SK-N-MC (cell line): ENCODE measurements around the gene SLC9A3.

Experiments used
- DNase-seq: peaks from one replicate; pipeline ENCODE4 v3.0.0-alpha.2; 2011; ENCODE audit warnings: low read depth, low spot score
- H3K27ac ChIP-seq: fragments of 200-600 bp; sonication (generic); 2 replicates; pipeline ENCODE4 v1.5.1; 2016; ENCODE audit warnings: mixed run types
- H3K36me3 ChIP-seq: fragments of 200-600 bp; sonication (generic); 2 replicates; pipeline ENCODE4 v1.6.1; 2017; ENCODE audit warnings: antibody characterized with exemption, low read length, mixed read lengths; ENCODE audit not compliant: insufficient read depth
- H3K4me3 ChIP-seq: fragments of 200-600 bp; sonication (generic); 2 replicates; pipeline ENCODE4 v1.5.1; 2016
- H3K9ac ChIP-seq: fragments of 200-600 bp; sonication (generic); 2 replicates; pipeline ENCODE4 v1.8.0; 2017; ENCODE audit warnings: mixed run types, mixed read lengths; ENCODE audit not compliant: insufficient read length
- H3K9me3 ChIP-seq: fragments of 200-600 bp; sonication (generic); 2 replicates; pipeline ENCODE4 v1.6.1; 2017; ENCODE audit warnings: low read depth, mild to moderate bottlenecking, antibody characterized with exemption, low read length, moderate library complexity, mixed read lengths
- EZH2 ChIP-seq: fragments of 200-600 bp; sonication (generic); IDR thresholded peaks from one replicate; pipeline ENCODE4 v1.6.1; 2017; ENCODE audit warnings: antibody characterized with exemption
- FOXP2 ChIP-seq: optimal IDR thresholded peaks from 2 replicates; pipeline ENCODE3; 2011; ENCODE audit warnings: mild to moderate bottlenecking, moderate library complexity; ENCODE audit not compliant: insufficient read depth; ENCODE audit errors: extremely low read length, control extremely low read depth
- POLR2AphosphoS5 ChIP-seq: IDR thresholded peaks from 2 replicates; pipeline ENCODE4 v1.6.1; 2012; ENCODE audit warnings: mild to moderate bottlenecking, low read depth, low read length, borderline replicate concordance

Gene SLC9A3

GRCh38 chr5:517535-518100 is 6.6 kb downstream of the SLC9A3 start:
- no peak for DNase-seq
- H3K9ac ChIP-seq: no peak overlapping the region
- H3K9me3 ChIP-seq: no peaks in the 10 kb centered on the region
- H3K27ac ChIP-seq: no peak overlapping the region
- no peaks in the 10 kb centered on the region for H3K36me3 ChIP-seq
- H3K4me3 ChIP-seq: no peak overlapping the region
- TF ChIP-seq EZH2: no peak
- no peak for TF ChIP-seq FOXP2
- no peak for TF ChIP-seq POLR2AphosphoS5

- TF ChIP-seq EZH2: no peak
- no peak for TF ChIP-seq POLR2AphosphoS5
- no peak for TF ChIP-seq FOXP2
- no peak for DNase-seq
- Histone ChIP-seq H3K9ac (no peak overlapping the region), H3K27ac (no peak overlapping the region), H3K4me3 (no peak overlapping the region), H3K36me3 (no peaks in the 10 kb centered on the region), H3K9me3 (no peaks in the 10 kb centered on the region)
Measured at GRCh38 chr5:516980-517379, 7.3 kb downstream of the SLC9A3 start.

GRCh38 chr5:516338-516925 is 7.8 kb downstream of the SLC9A3 start:
- Histone ChIP-seq H3K9ac (no peak overlapping the region), H3K27ac (no peak overlapping the region), H3K4me3 (no peak overlapping the region), H3K9me3 (no peaks in the 10 kb centered on the region), H3K36me3 (no peaks in the 10 kb centered on the region)
- no peak for TF ChIP-seq POLR2AphosphoS5
- DNase-seq: no peak

- no peak overlapping the region for H3K9ac ChIP-seq
- TF ChIP-seq FOXP2: no peak
- no peak for TF ChIP-seq EZH2
- no peak for TF ChIP-seq POLR2AphosphoS5
- H3K27ac ChIP-seq: no peak overlapping the region
- no peaks in the 10 kb centered on the region for H3K36me3 ChIP-seq
- H3K4me3 ChIP-seq: no peak overlapping the region
- DNase-seq: no peak
- no peaks in the 10 kb centered on the region for H3K9me3 ChIP-seq
Measured at GRCh38 chr5:515273-515836, 8.9 kb downstream of the SLC9A3 start.

- no peaks in the 10 kb centered on the region for H3K36me3 ChIP-seq
- H3K27ac ChIP-seq: no peak overlapping the region
- no peaks in the 10 kb centered on the region for H3K9me3 ChIP-seq
- no peak overlapping the region for H3K4me3 ChIP-seq
- TF ChIP-seq EZH2: no peak
- TF ChIP-seq POLR2AphosphoS5: no peak
- H3K9ac ChIP-seq: no peak overlapping the region
- DNase-seq: no peak
Measured at GRCh38 chr5:514673-515072, 9.6 kb downstream of the SLC9A3 start.

GRCh38 chr5:514101-514485 is 10.2 kb downstream of the SLC9A3 start:
- TF ChIP-seq FOXP2: no peak
- TF ChIP-seq POLR2AphosphoS5: no peak
- TF ChIP-seq EZH2: no peak
- no peak overlapping the region for H3K27ac ChIP-seq
- H3K9ac ChIP-seq: no peak overlapping the region
- no peaks in the 10 kb centered on the region for H3K36me3 ChIP-seq
- no peak overlapping the region for H3K4me3 ChIP-seq
- DNase-seq: no peak
- no peaks in the 10 kb centered on the region for H3K9me3 ChIP-seq

GRCh38 chr5:513216-514100 is 10.8 kb downstream of the SLC9A3 start:
- Histone ChIP-seq H3K9ac (no peak overlapping the region), H3K27ac (no peak overlapping the region), H3K4me3 (no peak overlapping the region), H3K36me3 (no peaks in the 10 kb centered on the region), H3K9me3 (no peaks in the 10 kb centered on the region)
- TF ChIP-seq EZH2: no peak
- TF ChIP-seq POLR2AphosphoS5: no peak
- TF ChIP-seq FOXP2: no peak
- no peak for DNase-seq

- Histone ChIP-seq H3K9ac (no peak overlapping the region), H3K9me3 (no peaks in the 10 kb centered on the region), H3K27ac (no peak overlapping the region), H3K36me3 (no peaks in the 10 kb centered on the region), H3K4me3 (no peak overlapping the region)
- no peak for DNase-seq
- TF ChIP-seq FOXP2 (no peak), POLR2AphosphoS5 (no peak), EZH2 (no peak)
Measured at GRCh38 chr5:511476-511875, 12.8 kb downstream of the SLC9A3 start.
